Tibial nerve (tissue), 4 donors: ENCODE measurements around the gene COL4A1. TPM values are rescaled to one million over a fixed set of nuclear protein-coding genes. Genes with fewer than 3 reads are reported as not detected.

Experiments
- DNase-seq, 2 donors: peaks; one replicate each; pipeline ENCODE4 v3.0.0-alpha.2; 2019; ENCODE audit warnings: low spot score in 2 of 2
- H3K27ac ChIP-seq, 4 donors: fragments of 200-600 bp; sonication (generic) in 3 of 4; one replicate each; pipeline ENCODE4 v1.5.1; 2017 to 2019; ENCODE audit warnings: mild to moderate bottlenecking in 1 of 4
- H3K27me3 ChIP-seq, 2 donors: fragments of 200-600 bp; sonication (generic) in 1 of 2; one replicate each; pipeline versions ENCODE4 v1.5.1 to v1.6.0; 2017 to 2019
- H3K36me3 ChIP-seq, 3 donors: fragments of 200-600 bp; sonication (generic); one replicate each; pipeline ENCODE4 v1.5.1; 2018 to 2019
- H3K4me1 ChIP-seq, 4 donors: fragments of 200-600 bp; sonication (generic) in 3 of 4; one replicate each; pipeline ENCODE4 v1.5.1; 2017 to 2019
- H3K4me3 ChIP-seq, 4 donors: fragments of 200-600 bp; sonication (generic) in 3 of 4; one replicate each; pipeline ENCODE4 v1.5.1; 2017 to 2019; ENCODE audit warnings: mild to moderate bottlenecking in 1 of 4, moderate library complexity in 1 of 4
- H3K9me3 ChIP-seq, 4 donors: fragments of 200-600 bp; sonication (generic) in 3 of 4; one replicate each; pipeline ENCODE4 v1.5.1; 2017 to 2019
- EP300 ChIP-seq, 2 donors: sonication (generic); formaldehyde crosslinking; IDR thresholded peaks; one replicate each; pipeline ENCODE4 v1.6.1; 2017; ENCODE audit warnings: antibody characterized with exemption in 2 of 2, mild to moderate bottlenecking in 1 of 2
- POLR2A ChIP-seq, 2 donors: fragments of 450-650 bp; IDR thresholded peaks; one replicate each; pipeline ENCODE4 v1.6.1; 2017; ENCODE audit warnings: antibody characterized with exemption in 2 of 2, mild to moderate bottlenecking in 2 of 2, moderate library complexity in 2 of 2
- WGBS, 2 donors: methylation state at CpG; one replicate each; pipeline ENCODE4 v1.1.5; 2018; 5-methylcytosine and 5-hydroxymethylcytosine counted together
- total RNA-seq, 4 donors: library from RNA; depleted of rRNA; stranded (reverse); fragments of >200 nt; gene quantifications; one replicate each; pipeline ENCODE4 v1.1.0, GENCODE V29; 2016
- TF ChIP-seq, protein P1 (sequence below), 5 experiments: fragments of 200-600 bp in 3 of 5; fragments of 450-650 bp in 2 of 5; sonication (generic) in 3 of 5; IDR thresholded peaks; one replicate each; pipeline ENCODE4 v1.5.1; 2016 to 2019; ENCODE audit warnings: antibody characterized with exemption in 5 of 5, mild to moderate bottlenecking in 3 of 5, moderate library complexity in 2 of 5

COL4A1 gene
- total RNA-seq, 4 donors from 2014 or later: 385 to 583 (median 526) TPM

DNA sequence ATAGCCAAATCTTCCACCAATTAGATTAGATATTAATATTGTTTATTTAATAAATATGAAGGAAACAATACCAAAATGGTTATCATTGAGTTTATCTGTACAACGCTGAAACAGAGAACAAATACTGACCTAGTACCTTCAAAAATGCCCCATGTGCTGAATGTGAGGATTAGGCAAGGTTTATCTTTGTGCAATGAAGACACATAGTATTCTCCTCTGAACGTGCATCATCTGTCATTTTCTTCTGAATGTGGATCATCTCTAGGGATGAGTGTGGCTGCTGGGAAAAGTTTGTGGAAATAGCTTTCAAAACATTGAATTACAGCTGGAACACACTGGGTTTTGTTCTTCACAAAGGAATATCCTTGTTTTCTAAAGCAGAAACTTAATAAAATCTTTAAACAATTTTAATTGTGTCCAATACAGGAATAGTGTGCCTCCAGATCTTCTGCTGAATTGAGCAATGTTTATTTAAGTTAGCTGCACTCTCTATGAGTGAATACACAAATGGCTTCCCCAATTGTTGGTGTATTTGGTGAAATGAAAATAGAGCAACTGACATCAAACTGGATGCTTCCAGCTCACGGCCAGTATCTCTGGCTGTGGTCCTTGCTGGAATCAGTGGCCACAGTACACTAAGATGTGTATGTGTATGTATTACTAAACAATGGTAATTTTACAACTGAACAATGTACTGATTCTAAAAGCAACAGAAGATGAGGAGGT, 6.7 kb downstream of the COL4A1 start:
- no peak for DNase-seq
- H3K27ac ChIP-seq: peak overlapping the region in 3 of 4 donors; percentile 46 to 98 (median 97)
- peaks cover 0 to 99% (median 57%) of the 10 kb centered on the region in 4 donors for H3K4me1 ChIP-seq
- no peaks in the 10 kb centered on the region for H3K9me3 ChIP-seq
- no peaks in the 10 kb centered on the region for H3K36me3 ChIP-seq
- H3K27me3 ChIP-seq: no peaks in the 10 kb centered on the region
- peak in 1 of 2 donors; percentile 49 for TF ChIP-seq EP300 (IDR thresholded peaks at IDR 0.05)
- TF ChIP-seq, protein P1, sequence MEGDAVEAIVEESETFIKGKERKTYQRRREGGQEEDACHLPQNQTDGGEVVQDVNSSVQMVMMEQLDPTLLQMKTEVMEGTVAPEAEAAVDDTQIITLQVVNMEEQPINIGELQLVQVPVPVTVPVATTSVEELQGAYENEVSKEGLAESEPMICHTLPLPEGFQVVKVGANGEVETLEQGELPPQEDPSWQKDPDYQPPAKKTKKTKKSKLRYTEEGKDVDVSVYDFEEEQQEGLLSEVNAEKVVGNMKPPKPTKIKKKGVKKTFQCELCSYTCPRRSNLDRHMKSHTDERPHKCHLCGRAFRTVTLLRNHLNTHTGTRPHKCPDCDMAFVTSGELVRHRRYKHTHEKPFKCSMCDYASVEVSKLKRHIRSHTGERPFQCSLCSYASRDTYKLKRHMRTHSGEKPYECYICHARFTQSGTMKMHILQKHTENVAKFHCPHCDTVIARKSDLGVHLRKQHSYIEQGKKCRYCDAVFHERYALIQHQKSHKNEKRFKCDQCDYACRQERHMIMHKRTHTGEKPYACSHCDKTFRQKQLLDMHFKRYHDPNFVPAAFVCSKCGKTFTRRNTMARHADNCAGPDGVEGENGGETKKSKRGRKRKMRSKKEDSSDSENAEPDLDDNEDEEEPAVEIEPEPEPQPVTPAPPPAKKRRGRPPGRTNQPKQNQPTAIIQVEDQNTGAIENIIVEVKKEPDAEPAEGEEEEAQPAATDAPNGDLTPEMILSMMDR (IDR thresholded peaks at IDR 0.05): no peak
- 28 to 29% methylated on average over 3 of the region's 3 CpGs for WGBS, 2 donors
- no peak overlapping the region for H3K4me3 ChIP-seq

DNA sequence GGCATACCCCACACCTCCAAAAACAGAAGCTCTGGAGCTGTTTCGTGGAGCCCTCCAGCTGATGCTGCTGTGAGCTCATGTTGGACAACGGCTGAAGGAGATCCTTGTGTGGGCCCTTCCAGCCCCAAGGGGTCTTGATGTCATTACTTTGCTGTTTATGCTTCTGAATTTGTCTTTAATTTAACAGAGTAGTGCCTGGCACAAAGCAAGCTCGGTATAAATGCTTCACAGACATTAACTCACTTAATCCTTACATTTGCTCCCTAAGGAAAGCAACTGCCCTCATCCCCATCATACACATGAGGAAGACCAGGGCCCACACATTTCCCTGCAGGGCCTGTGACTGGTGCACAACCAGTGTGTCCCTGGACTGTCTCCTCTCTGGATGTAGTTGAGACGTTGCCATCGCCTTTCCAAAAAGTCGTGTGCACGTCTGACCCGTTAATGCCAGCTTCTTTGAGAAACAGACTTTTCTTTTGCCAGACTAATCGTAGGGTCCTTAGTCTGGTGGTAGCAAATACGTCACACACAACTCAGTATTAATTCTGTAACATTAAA, 7.6 kb downstream of the COL4A1 start:
- Histone ChIP-seq H3K27me3 (no peaks in the 10 kb centered on the region), H3K4me3 (peak overlapping the region in 3 of 4 donors; percentile 10 to 33 (median 15)), H3K27ac (peak overlapping the region; percentile 65 to 98 (median 88)), H3K36me3 (no peaks in the 10 kb centered on the region), H3K9me3 (no peaks in the 10 kb centered on the region), H3K4me1 (peaks cover 0 to 97% (median 58%) of the 10 kb centered on the region in 4 donors)
- TF ChIP-seq, protein P1 (IDR thresholded peaks at IDR 0.05): no peak
- TF ChIP-seq EP300 (IDR thresholded peaks at IDR 0.05): no peak
- TF ChIP-seq POLR2A (IDR thresholded peaks at IDR 0.05): no peak
- no peak for DNase-seq
- WGBS, 2 donors: 29 to 34% methylated on average over 10 of the region's 10 CpGs

DNA sequence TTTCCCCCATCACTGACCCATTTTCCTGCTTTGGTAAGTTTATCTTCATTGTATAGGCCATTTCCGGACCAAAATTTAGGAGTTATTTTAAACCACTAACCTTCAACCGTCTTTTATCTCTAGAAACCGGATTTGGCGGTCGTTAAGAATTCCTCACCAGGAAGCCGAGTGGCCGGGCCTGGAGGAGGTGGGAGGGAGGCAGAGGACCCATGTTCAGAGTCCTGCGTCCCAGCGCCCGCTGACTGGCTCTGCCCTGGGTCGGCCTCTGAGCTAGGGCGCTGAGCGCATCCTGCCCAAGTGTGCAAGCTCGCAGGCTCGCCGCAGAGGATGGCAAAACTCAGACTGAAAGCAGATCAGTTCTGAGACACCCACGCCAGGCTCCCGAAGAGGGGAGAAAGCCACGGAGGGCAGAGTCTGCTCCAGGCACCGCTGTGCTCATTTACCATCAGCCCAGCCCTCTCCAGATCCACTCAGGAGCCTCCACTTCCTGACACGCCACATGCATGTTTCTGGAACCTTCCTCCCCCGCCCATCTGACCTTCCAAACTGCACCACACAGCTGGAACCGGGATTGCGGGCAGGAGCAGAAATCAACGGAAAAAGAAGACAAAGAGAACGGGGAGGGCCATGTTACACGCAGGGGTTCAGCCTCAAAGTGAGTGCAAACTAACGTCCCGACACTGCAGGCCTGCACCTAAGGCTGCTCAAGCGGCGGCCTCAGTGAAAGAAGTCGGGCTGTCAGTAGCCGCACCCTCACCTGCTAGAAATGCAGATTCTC, 8.3 kb downstream of the COL4A1 start:
- TF ChIP-seq, protein P1 (IDR thresholded peaks at IDR 0.05): no peak
- peak in 1 of 2 donors; percentile 49 for TF ChIP-seq EP300 (IDR thresholded peaks at IDR 0.05)
- TF ChIP-seq POLR2A (IDR thresholded peaks at IDR 0.05): peak in 1 of 2 donors; percentile 23
- no peaks in the 10 kb centered on the region for H3K36me3 ChIP-seq
- peaks cover 0 to 97% (median 55%) of the 10 kb centered on the region in 4 donors for H3K4me1 ChIP-seq
- H3K4me3 ChIP-seq: peak overlapping the region in 3 of 4 donors; percentile 10 to 33 (median 15)
- 20 to 26% methylated on average over 33 of the region's 33 CpGs for WGBS, 2 donors
- peak overlapping the region; percentile 65 to 98 (median 88) for H3K27ac ChIP-seq
- H3K27me3 ChIP-seq: no peaks in the 10 kb centered on the region
- H3K9me3 ChIP-seq: no peaks in the 10 kb centered on the region
- no peak for DNase-seq

DNA sequence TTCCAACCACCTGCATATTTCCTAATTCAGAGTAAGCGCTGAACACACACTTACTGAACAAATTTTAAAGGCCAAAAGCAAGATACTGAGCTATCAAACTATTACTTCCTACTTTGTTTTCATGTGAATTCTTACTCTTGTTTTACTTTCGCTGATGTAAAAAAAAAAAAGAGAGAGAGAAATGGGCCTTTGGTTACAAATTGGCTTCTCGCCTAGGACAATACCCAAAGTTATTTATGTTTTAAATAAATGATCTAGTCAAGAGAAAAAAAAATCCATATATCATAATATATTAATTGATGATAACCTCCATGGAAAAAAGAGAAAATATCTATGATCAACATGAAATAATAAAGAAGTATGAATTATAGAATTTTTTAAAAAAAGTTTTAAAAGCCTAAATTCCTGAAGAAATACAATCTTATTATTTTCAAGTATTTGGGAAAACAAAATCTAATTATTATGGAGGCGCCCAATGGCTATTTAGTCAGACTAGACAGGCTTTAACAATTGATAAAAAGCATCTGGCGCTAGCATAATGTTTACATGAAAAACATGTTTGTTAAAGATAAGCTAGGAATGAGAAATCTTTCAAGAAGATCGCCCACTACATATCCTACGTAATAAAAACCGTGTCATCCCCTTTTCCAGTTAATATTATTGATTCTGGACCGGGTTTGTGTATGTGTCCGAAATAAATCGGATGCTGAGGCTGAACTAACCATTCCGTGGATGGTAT, 9.0 kb downstream of the COL4A1 start:
- no peaks in the 10 kb centered on the region for H3K36me3 ChIP-seq
- DNase-seq: no peak
- peak overlapping the region in 3 of 4 donors; percentile 10 to 33 (median 15) for H3K4me3 ChIP-seq
- peak overlapping the region; percentile 65 to 98 (median 88) for H3K27ac ChIP-seq
- 57 to 61% methylated on average over 12 of the region's 12 CpGs for WGBS, 2 donors
- TF ChIP-seq, protein P1 (IDR thresholded peaks at IDR 0.05): no peak
- no peak for TF ChIP-seq POLR2A (IDR thresholded peaks at IDR 0.05)
- no peak for TF ChIP-seq EP300 (IDR thresholded peaks at IDR 0.05)
- H3K27me3 ChIP-seq: no peaks in the 10 kb centered on the region
- peaks cover 0 to 97% (median 53%) of the 10 kb centered on the region in 4 donors for H3K4me1 ChIP-seq
- H3K9me3 ChIP-seq: no peaks in the 10 kb centered on the region
